Measurements from ENCODE around the gene STPG4.

STPG4 gene

DNA sequence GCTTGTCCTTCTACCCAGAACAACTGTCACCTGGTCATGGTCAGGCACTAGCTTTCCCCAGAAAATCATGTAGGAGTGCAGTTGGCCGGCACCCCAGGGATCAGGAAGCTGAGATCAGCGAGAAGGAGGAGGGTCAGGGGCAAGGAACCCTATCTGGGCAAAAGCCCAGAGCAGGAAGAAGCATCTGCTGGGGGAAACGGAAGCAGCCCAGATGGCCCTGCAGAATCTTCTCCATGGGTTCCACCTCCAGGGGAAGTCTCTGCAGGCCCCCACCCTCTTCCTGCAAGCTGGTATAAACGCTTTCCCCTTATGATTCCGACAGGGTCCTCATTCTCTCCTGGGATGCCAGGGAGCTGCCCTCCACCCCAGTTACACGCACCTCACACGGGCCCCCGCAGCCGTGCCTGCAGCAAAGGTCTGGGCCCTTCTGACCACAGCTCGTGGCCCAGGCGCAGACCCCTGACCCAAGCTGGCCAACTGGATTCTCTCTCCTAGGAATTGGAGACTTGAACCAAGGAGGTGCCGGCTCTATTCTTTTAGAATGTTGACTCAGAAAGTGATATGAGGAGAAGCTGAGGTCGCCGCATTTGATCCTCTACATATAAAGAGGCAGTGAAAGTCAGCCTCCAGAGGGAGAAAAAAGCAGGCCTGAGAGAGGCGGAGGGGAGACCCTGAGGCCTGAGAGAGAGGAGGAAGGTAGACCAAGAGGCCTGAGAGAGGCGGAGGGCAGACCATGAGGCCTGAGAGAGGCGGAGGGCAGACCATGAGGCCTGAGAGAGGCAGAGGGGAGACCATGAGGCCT, 71.0 kb downstream of the STPG4 start:
- no peak overlapping the region for H3K4me3 ChIP-seq (ENCODE audit: insufficient read depth, low read depth, low read length, poor library complexity, severe bottlenecking)
- no peaks in the 10 kb centered on the region for H3K27me3 ChIP-seq (replicated peaks; ENCODE audit: control insufficient read depth, insufficient read depth, low read length, poor library complexity, severe bottlenecking)
- H3K9me3 ChIP-seq (ENCODE audit: control insufficient read depth, low read length): no peaks in the 10 kb centered on the region
- no peaks in the 10 kb centered on the region for H3K36me3 ChIP-seq (ENCODE audit: control insufficient read depth, insufficient read depth, low read length)
- H3K4me1 ChIP-seq (ENCODE audit: control insufficient read depth, insufficient read depth, low read length, poor library complexity, severe bottlenecking): no peaks in the 10 kb centered on the region
- DNase-seq: no peak
- H3K27ac ChIP-seq (ENCODE audit: insufficient read depth, low read length, poor library complexity, severe bottlenecking): no peak overlapping the region

- Histone ChIP-seq H3K4me3 (ENCODE audit: insufficient read depth, low read depth, low read length, poor library complexity, severe bottlenecking) (no peak overlapping the region), H3K4me1 (ENCODE audit: control insufficient read depth, insufficient read depth, low read length, poor library complexity, severe bottlenecking) (no peaks in the 10 kb centered on the region)
- DNase-seq: no peak
Measured at GRCh38 chr2:47083485-47083884, 71.6 kb downstream of the STPG4 start.

GRCh38 chr2:47083005-47083404, 72.1 kb downstream of the STPG4 start:
- H3K27me3 ChIP-seq (replicated peaks; ENCODE audit: control insufficient read depth, insufficient read depth, low read length, poor library complexity, severe bottlenecking): no peaks in the 10 kb centered on the region
- no peaks in the 10 kb centered on the region for H3K36me3 ChIP-seq (ENCODE audit: control insufficient read depth, insufficient read depth, low read length)
- H3K27ac ChIP-seq (ENCODE audit: insufficient read depth, low read length, poor library complexity, severe bottlenecking): no peak overlapping the region
- H3K4me1 ChIP-seq (ENCODE audit: control insufficient read depth, insufficient read depth, low read length, poor library complexity, severe bottlenecking): no peaks in the 10 kb centered on the region
- DNase-seq: no peak
- H3K4me3 ChIP-seq (ENCODE audit: insufficient read depth, low read depth, low read length, poor library complexity, severe bottlenecking): no peak overlapping the region
- H3K9me3 ChIP-seq (ENCODE audit: control insufficient read depth, low read length): no peaks in the 10 kb centered on the region

More at GRCh38 chr2:47083485-47083884, 71.6 kb downstream of the STPG4 start:
- no peaks in the 10 kb centered on the region for H3K9me3 ChIP-seq (ENCODE audit: control insufficient read depth, low read length)
- no peaks in the 10 kb centered on the region for H3K36me3 ChIP-seq (ENCODE audit: control insufficient read depth, insufficient read depth, low read length)
- H3K27me3 ChIP-seq (replicated peaks; ENCODE audit: control insufficient read depth, insufficient read depth, low read length, poor library complexity, severe bottlenecking): no peaks in the 10 kb centered on the region
- H3K27ac ChIP-seq (ENCODE audit: insufficient read depth, low read length, poor library complexity, severe bottlenecking): no peak overlapping the region

DNA sequence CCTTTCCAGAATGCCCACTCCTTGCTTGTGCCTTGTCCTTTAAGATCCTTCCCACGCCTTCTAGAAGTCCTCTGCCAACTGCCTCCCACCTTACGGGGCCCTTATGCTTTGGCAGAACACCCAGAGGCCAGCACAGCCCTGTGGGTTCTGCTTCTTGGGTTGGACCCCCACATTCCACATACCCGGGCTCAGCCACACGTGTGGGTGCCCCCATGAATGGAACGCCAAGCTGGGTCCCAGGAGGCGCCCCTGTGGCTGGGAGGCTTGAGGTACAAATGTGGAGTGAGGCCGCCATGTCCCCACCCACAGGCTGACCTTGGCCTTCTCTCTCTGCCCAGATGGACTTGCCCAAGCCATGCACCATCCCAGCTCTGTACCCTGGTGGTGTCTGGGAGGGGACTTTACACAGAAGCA, 74.2 kb downstream of the STPG4 start:
- Histone ChIP-seq H3K27me3 (replicated peaks; ENCODE audit: control insufficient read depth, insufficient read depth, low read length, poor library complexity, severe bottlenecking) (no peaks in the 10 kb centered on the region), H3K4me1 (ENCODE audit: control insufficient read depth, insufficient read depth, low read length, poor library complexity, severe bottlenecking) (no peaks in the 10 kb centered on the region), H3K36me3 (ENCODE audit: control insufficient read depth, insufficient read depth, low read length) (no peaks in the 10 kb centered on the region), H3K9me3 (ENCODE audit: control insufficient read depth, low read length) (no peaks in the 10 kb centered on the region), H3K4me3 (ENCODE audit: insufficient read depth, low read depth, low read length, poor library complexity, severe bottlenecking) (no peak overlapping the region), H3K27ac (ENCODE audit: insufficient read depth, low read length, poor library complexity, severe bottlenecking) (no peak overlapping the region)
- DNase-seq: no peak

GRCh38 chr2:47079515-47080412, 75.3 kb downstream of the STPG4 start:
- no peaks in the 10 kb centered on the region for H3K27me3 ChIP-seq (replicated peaks; ENCODE audit: control insufficient read depth, insufficient read depth, low read length, poor library complexity, severe bottlenecking)
- DNase-seq: no peak
- H3K9me3 ChIP-seq (ENCODE audit: control insufficient read depth, low read length): no peaks in the 10 kb centered on the region
- H3K4me1 ChIP-seq (ENCODE audit: control insufficient read depth, insufficient read depth, low read length, poor library complexity, severe bottlenecking): no peaks in the 10 kb centered on the region
- no peaks in the 10 kb centered on the region for H3K36me3 ChIP-seq (ENCODE audit: control insufficient read depth, insufficient read depth, low read length)
- H3K27ac ChIP-seq (ENCODE audit: insufficient read depth, low read length, poor library complexity, severe bottlenecking): no peak overlapping the region
- no peak overlapping the region for H3K4me3 ChIP-seq (ENCODE audit: insufficient read depth, low read depth, low read length, poor library complexity, severe bottlenecking)

- no peaks in the 10 kb centered on the region for H3K9me3 ChIP-seq (ENCODE audit: control insufficient read depth, low read length)
- H3K4me3 ChIP-seq (ENCODE audit: insufficient read depth, low read depth, low read length, poor library complexity, severe bottlenecking): no peak overlapping the region
- H3K36me3 ChIP-seq (ENCODE audit: control insufficient read depth, insufficient read depth, low read length): peaks cover 5% of the 10 kb centered on the region
- H3K27ac ChIP-seq (ENCODE audit: insufficient read depth, low read length, poor library complexity, severe bottlenecking): no peak overlapping the region
- DNase-seq: no peak
- no peaks in the 10 kb centered on the region for H3K27me3 ChIP-seq (replicated peaks; ENCODE audit: control insufficient read depth, insufficient read depth, low read length, poor library complexity, severe bottlenecking)
- no peaks in the 10 kb centered on the region for H3K4me1 ChIP-seq (ENCODE audit: control insufficient read depth, insufficient read depth, low read length, poor library complexity, severe bottlenecking)
Measured at GRCh38 chr2:47078541-47079482, 76.3 kb downstream of the STPG4 start.

GRCh38 chr2:47077442-47078117, 77.5 kb downstream of the STPG4 start:
- no peak for DNase-seq
- no peak overlapping the region for H3K27ac ChIP-seq (ENCODE audit: insufficient read depth, low read length, poor library complexity, severe bottlenecking)
- H3K27me3 ChIP-seq (replicated peaks; ENCODE audit: control insufficient read depth, insufficient read depth, low read length, poor library complexity, severe bottlenecking): no peaks in the 10 kb centered on the region
- no peaks in the 10 kb centered on the region for H3K4me1 ChIP-seq (ENCODE audit: control insufficient read depth, insufficient read depth, low read length, poor library complexity, severe bottlenecking)
- H3K4me3 ChIP-seq (ENCODE audit: insufficient read depth, low read depth, low read length, poor library complexity, severe bottlenecking): no peak overlapping the region
- H3K36me3 ChIP-seq (ENCODE audit: control insufficient read depth, insufficient read depth, low read length): peaks cover 13% of the 10 kb centered on the region
- no peaks in the 10 kb centered on the region for H3K9me3 ChIP-seq (ENCODE audit: control insufficient read depth, low read length)

GRCh38 chr2:47076586-47077441, 78.3 kb downstream of the STPG4 start:
- Histone ChIP-seq H3K9me3 (ENCODE audit: control insufficient read depth, low read length) (no peaks in the 10 kb centered on the region), H3K36me3 (ENCODE audit: control insufficient read depth, insufficient read depth, low read length) (peaks cover 18% of the 10 kb centered on the region), H3K27ac (ENCODE audit: insufficient read depth, low read length, poor library complexity, severe bottlenecking) (no peak overlapping the region), H3K27me3 (replicated peaks; ENCODE audit: control insufficient read depth, insufficient read depth, low read length, poor library complexity, severe bottlenecking) (no peaks in the 10 kb centered on the region), H3K4me1 (ENCODE audit: control insufficient read depth, insufficient read depth, low read length, poor library complexity, severe bottlenecking) (no peaks in the 10 kb centered on the region), H3K4me3 (ENCODE audit: insufficient read depth, low read depth, low read length, poor library complexity, severe bottlenecking) (no peak overlapping the region)
- DNase-seq: no peak
